ENCODE measurements around the gene GSTM4.
A peak's percentile ranks its signal among the peaks of the same experiment; 100 is the strongest.

GSTM4 gene

DNA sequence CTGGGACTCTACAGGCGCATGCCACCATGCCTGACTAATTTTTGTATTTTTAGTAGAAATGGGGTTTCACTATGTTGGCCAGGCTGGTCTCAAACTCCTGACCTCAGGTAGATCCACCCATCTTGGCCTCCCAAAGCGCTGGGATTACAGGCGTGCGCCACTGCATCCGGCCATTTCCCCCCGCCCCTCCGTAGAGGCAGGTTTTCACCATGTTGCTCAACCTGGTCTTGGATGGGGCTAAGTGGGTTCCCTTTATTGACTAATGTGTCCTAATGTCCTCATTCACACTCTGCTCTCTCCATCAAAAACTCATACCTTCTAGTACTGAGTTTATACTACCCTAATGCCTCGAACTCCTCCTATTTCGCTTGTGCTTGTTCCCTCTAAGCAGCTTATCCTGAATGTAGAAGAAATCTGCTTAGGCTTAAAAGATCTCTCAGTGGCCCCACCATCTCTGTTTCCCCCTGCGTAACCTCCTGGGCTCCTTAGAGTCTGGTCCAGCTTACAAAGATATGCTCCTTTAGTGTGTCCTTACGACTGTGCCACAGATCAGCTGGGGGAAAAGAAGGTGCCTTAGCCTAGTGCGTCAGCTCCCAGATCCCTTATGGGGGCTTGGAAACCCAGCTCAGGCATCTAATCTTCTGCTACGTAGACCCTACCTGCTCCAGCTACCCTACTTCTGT, 44.5 kb upstream of the GSTM4 start:
- H3K4me3 ChIP-seq (replicated peaks; ENCODE audit: insufficient read depth, low read length), result no peak overlapping the region
- H3K27ac ChIP-seq (replicated peaks), result no peak overlapping the region
- no peaks in the 10 kb centered on the region for H3K27me3 ChIP-seq (ENCODE audit: insufficient read depth, poor library complexity, severe bottlenecking)

GRCh38 chr1:109613361-109614147, 42.3 kb upstream of the GSTM4 start:
- TF ChIP-seq SPI1 (IDR thresholded peaks at IDR 0.05; ENCODE audit: borderline replicate concordance, low read depth) (no peak), POLR2AphosphoS5 (IDR thresholded peaks at IDR 0.05; ENCODE audit: low read depth) (no peak), GABPA (IDR thresholded peaks at IDR 0.05; ENCODE audit: low read depth) (no peak), CTCF (IDR thresholded peaks at IDR 0.05; ENCODE audit: insufficient read depth, low read length) (no peak)
- TF ChIP-seq, protein P1, sequence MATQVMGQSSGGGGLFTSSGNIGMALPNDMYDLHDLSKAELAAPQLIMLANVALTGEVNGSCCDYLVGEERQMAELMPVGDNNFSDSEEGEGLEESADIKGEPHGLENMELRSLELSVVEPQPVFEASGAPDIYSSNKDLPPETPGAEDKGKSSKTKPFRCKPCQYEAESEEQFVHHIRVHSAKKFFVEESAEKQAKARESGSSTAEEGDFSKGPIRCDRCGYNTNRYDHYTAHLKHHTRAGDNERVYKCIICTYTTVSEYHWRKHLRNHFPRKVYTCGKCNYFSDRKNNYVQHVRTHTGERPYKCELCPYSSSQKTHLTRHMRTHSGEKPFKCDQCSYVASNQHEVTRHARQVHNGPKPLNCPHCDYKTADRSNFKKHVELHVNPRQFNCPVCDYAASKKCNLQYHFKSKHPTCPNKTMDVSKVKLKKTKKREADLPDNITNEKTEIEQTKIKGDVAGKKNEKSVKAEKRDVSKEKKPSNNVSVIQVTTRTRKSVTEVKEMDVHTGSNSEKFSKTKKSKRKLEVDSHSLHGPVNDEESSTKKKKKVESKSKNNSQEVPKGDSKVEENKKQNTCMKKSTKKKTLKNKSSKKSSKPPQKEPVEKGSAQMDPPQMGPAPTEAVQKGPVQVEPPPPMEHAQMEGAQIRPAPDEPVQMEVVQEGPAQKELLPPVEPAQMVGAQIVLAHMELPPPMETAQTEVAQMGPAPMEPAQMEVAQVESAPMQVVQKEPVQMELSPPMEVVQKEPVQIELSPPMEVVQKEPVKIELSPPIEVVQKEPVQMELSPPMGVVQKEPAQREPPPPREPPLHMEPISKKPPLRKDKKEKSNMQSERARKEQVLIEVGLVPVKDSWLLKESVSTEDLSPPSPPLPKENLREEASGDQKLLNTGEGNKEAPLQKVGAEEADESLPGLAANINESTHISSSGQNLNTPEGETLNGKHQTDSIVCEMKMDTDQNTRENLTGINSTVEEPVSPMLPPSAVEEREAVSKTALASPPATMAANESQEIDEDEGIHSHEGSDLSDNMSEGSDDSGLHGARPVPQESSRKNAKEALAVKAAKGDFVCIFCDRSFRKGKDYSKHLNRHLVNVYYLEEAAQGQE (IDR thresholded peaks at IDR 0.05; ENCODE audit: insufficient replicate concordance, low read depth), result no peak
- no peak for DNase-seq (ENCODE audit: low read depth in 1 of 2, low spot score in 1 of 2)
- H3K27me3 ChIP-seq (ENCODE audit: insufficient read depth, poor library complexity, severe bottlenecking), result no peaks in the 10 kb centered on the region
- no peak overlapping the region for H3K27ac ChIP-seq (replicated peaks)
- no peak overlapping the region for H3K4me3 ChIP-seq (replicated peaks; ENCODE audit: insufficient read depth, low read length)

More for the DNA sequence above, 44.5 kb upstream of the GSTM4 start:
- TF ChIP-seq, protein P1 (IDR thresholded peaks at IDR 0.05; ENCODE audit: insufficient replicate concordance, low read depth), result no peak
- TF ChIP-seq SPI1 (IDR thresholded peaks at IDR 0.05; ENCODE audit: borderline replicate concordance, low read depth) (no peak), POLR2AphosphoS5 (IDR thresholded peaks at IDR 0.05; ENCODE audit: low read depth) (no peak), GABPA (IDR thresholded peaks at IDR 0.05; ENCODE audit: low read depth) (no peak), CTCF (IDR thresholded peaks at IDR 0.05; ENCODE audit: insufficient read depth, low read length) (no peak)
- no peak for DNase-seq (ENCODE audit: low read depth in 1 of 2, low spot score in 1 of 2)

DNA sequence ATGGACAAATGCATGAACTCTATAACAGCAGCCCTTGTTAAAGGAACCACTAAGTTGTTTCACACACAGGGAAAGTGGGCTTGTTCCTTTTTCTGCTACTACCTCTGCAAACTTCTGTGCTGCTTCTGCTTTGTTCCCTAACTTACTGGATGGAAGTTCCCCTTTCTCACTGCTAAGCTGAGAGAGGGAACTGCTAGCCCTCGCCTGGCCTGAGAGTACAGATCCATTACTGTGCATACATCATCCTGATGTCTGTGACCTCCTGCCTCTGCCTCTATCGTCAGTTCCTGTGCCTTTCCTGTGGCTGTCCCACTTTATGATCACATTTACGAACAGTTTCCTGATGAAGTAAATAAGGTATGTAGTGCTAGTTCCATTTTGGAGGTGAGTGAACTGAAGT, 40.0 kb upstream of the GSTM4 start:
- TF ChIP-seq POLR2AphosphoS5 (IDR thresholded peaks at IDR 0.05; ENCODE audit: low read depth) (peak; percentile 28; the same call in 1 of the 2 replicates), SPI1 (IDR thresholded peaks at IDR 0.05; ENCODE audit: borderline replicate concordance, low read depth) (peak; percentile 93), GABPA (IDR thresholded peaks at IDR 0.05; ENCODE audit: low read depth) (peak; percentile 56), CTCF (IDR thresholded peaks at IDR 0.05; ENCODE audit: insufficient read depth, low read length) (no peak)
- H3K27ac ChIP-seq (replicated peaks), result peak overlapping the region; percentile 67
- H3K4me3 ChIP-seq (replicated peaks; ENCODE audit: insufficient read depth, low read length), result no peak overlapping the region
- DNase-seq (ENCODE audit: low read depth in 1 of 2, low spot score in 1 of 2), result peak; percentile 81 to 95
- H3K27me3 ChIP-seq (ENCODE audit: insufficient read depth, poor library complexity, severe bottlenecking), result no peaks in the 10 kb centered on the region
